ENCODE results near the gene BNC2.
A peak's percentile ranks its signal among the peaks of the same experiment; 100 is the strongest.

The BNC2 gene

GRCh38 chr9:16601991-16602390, 268.5 kb downstream of the BNC2 start:
- H3K9me2 ChIP-seq (replicated peaks; ENCODE audit: low read depth, low read length): no peaks in the 10 kb centered on the region
- no peaks in the 10 kb centered on the region for H3K9me3 ChIP-seq (ENCODE audit: insufficient read depth, low read depth, low read length)
- no peaks in the 10 kb centered on the region for H3K27me3 ChIP-seq (ENCODE audit: insufficient read depth, low read length, poor library complexity, severe bottlenecking)
- no peaks in the 10 kb centered on the region for H3K79me2 ChIP-seq (ENCODE audit: insufficient read depth, low read length)
- peak overlapping the region; percentile 48; the same call in 1 of the 2 replicates for H2AFZ ChIP-seq (ENCODE audit: low read length)
- H3F3A ChIP-seq (ENCODE audit: low read depth): no peaks in the 10 kb centered on the region
- TF ChIP-seq CTCF (conservative IDR thresholded peaks at IDR 0.05; ENCODE audit: low read length): no peak
- TF ChIP-seq EZH2phosphoT487 (IDR thresholded peaks at IDR 0.05; ENCODE audit: borderline replicate concordance): no peak
- H3K4me3 ChIP-seq (ENCODE audit: low read length, poor library complexity, severe bottlenecking): peak overlapping the region; percentile 46
- H3K4me2 ChIP-seq (ENCODE audit: low read depth, low read length, poor library complexity, severe bottlenecking): peak overlapping the region; percentile 68
- no peaks in the 10 kb centered on the region for H4K20me1 ChIP-seq (ENCODE audit: insufficient read depth, low read length, poor library complexity, severe bottlenecking)
- peak overlapping the region; percentile 38 for H3K9ac ChIP-seq (ENCODE audit: low read depth, low read length, poor library complexity, severe bottlenecking)
- H3K4me1 ChIP-seq (ENCODE audit: insufficient read depth, low read length, poor library complexity, severe bottlenecking): peaks cover 37% of the 10 kb centered on the region
- H3K36me3 ChIP-seq (ENCODE audit: insufficient read depth, low read length): no peaks in the 10 kb centered on the region

DNA sequence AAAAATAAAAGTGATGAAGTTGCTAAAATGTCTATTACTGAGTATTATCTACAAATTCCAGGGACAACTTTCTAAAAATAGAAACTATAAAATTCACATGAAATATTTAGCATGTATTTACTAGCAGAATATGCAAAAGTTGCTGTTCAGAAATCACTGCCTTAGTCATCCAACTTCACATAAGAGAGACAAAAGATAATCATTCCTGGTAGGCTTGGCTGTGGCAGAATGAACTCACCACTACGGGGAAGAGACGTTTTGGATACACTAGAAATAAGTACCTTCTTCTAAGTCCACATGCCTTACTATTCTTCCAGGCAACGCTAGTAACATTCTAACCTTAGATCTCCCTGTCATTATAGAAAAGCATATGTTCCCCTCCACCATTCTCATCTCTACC, 272.2 kb downstream of the BNC2 start:
- Histone ChIP-seq H3K4me2 (ENCODE audit: low read depth, low read length, poor library complexity, severe bottlenecking) (no peak overlapping the region), H3K79me2 (ENCODE audit: insufficient read depth, low read length) (no peaks in the 10 kb centered on the region), H3K36me3 (ENCODE audit: insufficient read depth, low read length) (no peaks in the 10 kb centered on the region), H3K9ac (ENCODE audit: low read depth, low read length, poor library complexity, severe bottlenecking) (no peak overlapping the region), H2AFZ (ENCODE audit: low read length) (no peak overlapping the region), H3K4me1 (ENCODE audit: insufficient read depth, low read length, poor library complexity, severe bottlenecking) (peaks cover 23% of the 10 kb centered on the region), H3K9me3 (ENCODE audit: insufficient read depth, low read depth, low read length) (no peaks in the 10 kb centered on the region), H3K4me3 (ENCODE audit: low read length, poor library complexity, severe bottlenecking) (no peak overlapping the region), H4K20me1 (ENCODE audit: insufficient read depth, low read length, poor library complexity, severe bottlenecking) (no peaks in the 10 kb centered on the region), H3K27me3 (ENCODE audit: insufficient read depth, low read length, poor library complexity, severe bottlenecking) (no peaks in the 10 kb centered on the region), H3K9me2 (replicated peaks; ENCODE audit: low read depth, low read length) (no peaks in the 10 kb centered on the region), H3F3A (ENCODE audit: low read depth) (no peaks in the 10 kb centered on the region)
- no peak for TF ChIP-seq CTCF (conservative IDR thresholded peaks at IDR 0.05; ENCODE audit: low read length)
- no peak for TF ChIP-seq EZH2phosphoT487 (IDR thresholded peaks at IDR 0.05; ENCODE audit: borderline replicate concordance)

DNA sequence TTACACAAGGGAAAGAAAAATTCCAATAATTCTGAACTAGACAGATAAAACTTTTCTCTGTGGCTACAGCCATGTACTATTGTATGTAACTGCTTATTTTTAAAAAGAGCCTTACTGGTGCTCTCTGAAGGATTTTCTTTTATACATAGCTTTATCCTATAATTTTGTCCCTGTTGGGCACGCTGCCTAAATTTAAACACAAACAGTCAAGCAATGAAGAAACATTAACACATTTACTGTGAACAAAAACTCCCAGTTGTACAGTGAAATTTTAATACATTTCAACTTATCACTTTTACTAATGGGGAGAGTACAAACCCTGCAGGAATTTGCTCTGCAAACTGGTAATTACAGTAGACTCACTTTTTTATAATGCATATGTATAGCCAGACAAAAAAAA, 273.3 kb downstream of the BNC2 start:
- Histone ChIP-seq H3K9me2 (replicated peaks; ENCODE audit: low read depth, low read length) (no peaks in the 10 kb centered on the region), H3K9ac (ENCODE audit: low read depth, low read length, poor library complexity, severe bottlenecking) (no peak overlapping the region), H3K4me3 (ENCODE audit: low read length, poor library complexity, severe bottlenecking) (no peak overlapping the region), H2AFZ (ENCODE audit: low read length) (no peak overlapping the region), H4K20me1 (ENCODE audit: insufficient read depth, low read length, poor library complexity, severe bottlenecking) (no peaks in the 10 kb centered on the region), H3K79me2 (ENCODE audit: insufficient read depth, low read length) (no peaks in the 10 kb centered on the region), H3F3A (ENCODE audit: low read depth) (no peaks in the 10 kb centered on the region), H3K27me3 (ENCODE audit: insufficient read depth, low read length, poor library complexity, severe bottlenecking) (no peaks in the 10 kb centered on the region), H3K4me2 (ENCODE audit: low read depth, low read length, poor library complexity, severe bottlenecking) (no peak overlapping the region), H3K36me3 (ENCODE audit: insufficient read depth, low read length) (no peaks in the 10 kb centered on the region), H3K4me1 (ENCODE audit: insufficient read depth, low read length, poor library complexity, severe bottlenecking) (peaks cover 12% of the 10 kb centered on the region), H3K9me3 (ENCODE audit: insufficient read depth, low read depth, low read length) (no peaks in the 10 kb centered on the region)
- TF ChIP-seq CTCF (conservative IDR thresholded peaks at IDR 0.05; ENCODE audit: low read length) (no peak), EZH2phosphoT487 (IDR thresholded peaks at IDR 0.05; ENCODE audit: borderline replicate concordance) (no peak)

All from Loucy (cell line).